GM23338 (cell line): ENCODE results near the gene GRP. TPM values are rescaled to one million over a fixed set of nuclear protein-coding genes. Genes with fewer than 3 reads are reported as not detected.

Source experiments
- ATAC-seq: fragments of 200-7000 bp; cut with Tn5 transposase; 3 replicates; pipeline ENCODE4 v1.9.1; 2020
- DNase-seq: peaks from one replicate; pipeline ENCODE4 v3.0.0-alpha.2; 2015; ENCODE audit warnings: low spot score
- H2AFZ ChIP-seq: fragments of 200-600 bp; sonication (generic); 2 replicates; pipeline ENCODE4 v1.8.0; 2016; ENCODE audit warnings: antibody characterized with exemption, mild to moderate bottlenecking, moderate library complexity
- H3F3A ChIP-seq: fragments of 200-600 bp; sonication (generic); replicated peaks from 2 replicates; pipeline ENCODE4 v1.8.0; 2017; ENCODE audit warnings: antibody characterized with exemption, mixed run types, low read depth
- H3K27ac ChIP-seq: fragments of 200-600 bp; sonication (generic); 2 replicates; pipeline ENCODE4 v1.6.1; 2016; ENCODE audit warnings: low read depth
- H3K27me3 ChIP-seq: fragments of 200-600 bp; sonication (generic); 2 replicates; pipeline ENCODE4 v1.8.0; 2016; ENCODE audit warnings: mild to moderate bottlenecking, mixed run types, moderate library complexity; ENCODE audit not compliant: insufficient read depth
- H3K36me3 ChIP-seq: fragments of 200-600 bp; sonication (generic); 2 replicates; pipeline ENCODE4 v1.8.0; 2016; ENCODE audit warnings: mild to moderate bottlenecking; ENCODE audit not compliant: insufficient read depth
- H3K4me1 ChIP-seq: fragments of 200-600 bp; sonication (generic); 2 replicates; pipeline ENCODE4 v1.8.0; 2016; ENCODE audit warnings: mild to moderate bottlenecking, moderate library complexity; ENCODE audit not compliant: insufficient read depth
- H3K4me2 ChIP-seq: fragments of 200-600 bp; sonication (generic); 2 replicates; pipeline ENCODE4 v1.7.1; 2017; ENCODE audit warnings: mixed run types
- H3K4me3 ChIP-seq: fragments of 200-600 bp; sonication (generic); 2 replicates; pipeline ENCODE4 v1.6.1; 2016; ENCODE audit warnings: mixed run types
- H3K79me2 ChIP-seq: fragments of 200-600 bp; sonication (generic); replicated peaks from 2 replicates; pipeline ENCODE4 v1.8.0; 2017; ENCODE audit warnings: mild to moderate bottlenecking; ENCODE audit not compliant: insufficient read depth
- H3K9me2 ChIP-seq: fragments of 200-600 bp; sonication (generic); 2 replicates; pipeline ENCODE4 v1.8.0; 2017; ENCODE audit not compliant: insufficient read depth
- H4K20me1 ChIP-seq: fragments of 200-600 bp; sonication (generic); replicated peaks from 2 replicates; pipeline ENCODE4 v1.8.0; 2017; ENCODE audit warnings: mild to moderate bottlenecking; ENCODE audit not compliant: insufficient read depth
- H3K27ac Mint-ChIP-seq: 2 replicates; pipeline ENCODE4 v1.8.0; 2020; ENCODE audit warnings: inconsistent platforms, mild to moderate bottlenecking, moderate library complexity, mixed read lengths
- H3K27me3 Mint-ChIP-seq: 3 replicates; pipeline ENCODE4 v1.8.0; 2022; ENCODE audit warnings: low read depth, mild to moderate bottlenecking, moderate library complexity, mixed read lengths, inconsistent platforms; ENCODE audit not compliant: insufficient read depth, poor library complexity
- H3K36me3 Mint-ChIP-seq: 3 replicates; pipeline ENCODE4 v1.8.0; 2021; ENCODE audit warnings: low read depth, mild to moderate bottlenecking, inconsistent platforms, moderate library complexity, mixed read lengths
- H3K4me1 Mint-ChIP-seq: 3 replicates; pipeline ENCODE4 v1.8.0; 2020; ENCODE audit warnings: mild to moderate bottlenecking, inconsistent platforms, mixed read lengths
- H3K4me3 Mint-ChIP-seq: 3 replicates; pipeline ENCODE4 v1.8.0; 2021; ENCODE audit warnings: moderate library complexity, mild to moderate bottlenecking, inconsistent platforms, mixed read lengths
- H3K9me3 Mint-ChIP-seq: 3 replicates; pipeline ENCODE4 v1.8.0; 2020; ENCODE audit warnings: moderate library complexity, mild to moderate bottlenecking, inconsistent platforms, mixed read lengths
- POLR2AphosphoS5 ChIP-seq: IDR thresholded peaks from 2 replicates; pipeline ENCODE4 v1.6.1; 2016; ENCODE audit warnings: antibody characterized with exemption, low read depth
- REST ChIP-seq: IDR thresholded peaks from one replicate; pipeline ENCODE4 v1.6.1; 2018; ENCODE audit warnings: antibody characterized with exemption; ENCODE audit not compliant: unreplicated experiment
- STAT1 ChIP-seq: IDR thresholded peaks from one replicate; pipeline ENCODE4 v1.6.1; 2016; ENCODE audit warnings: antibody characterized with exemption; ENCODE audit not compliant: unreplicated experiment
- ZNF462 ChIP-seq: fragments of 250-450 bp; sonication (Bioruptor Pico); IDR thresholded peaks from 2 replicates; pipeline ENCODE4 v1.5.0; 2020; ENCODE audit warnings: mild to moderate bottlenecking, moderate library complexity
- polyA plus RNA-seq: library from polyadenylated mRNA; unstranded; fragments of >200 nt; fragmentation: Nextera tagmentation; extraction: Ambion mirVana; gene quantifications from 2 replicates; pipeline ENCODE4 v1.2.1, GENCODE V29; 2016
- total RNA-seq: library from RNA; depleted of rRNA; stranded (reverse); fragments of >200 nt; shearing (Covaris generic); gene quantifications from 2 replicates; pipeline ENCODE4 v1.2.3, GENCODE V29; 2014

Gene GRP
- total and polyA plus RNA-seq, 2 experiments from 2014 or later = not detected

GRCh38 chr18:59231877-59232276, 11.9 kb downstream of the GRP start (continued):
- TF ChIP-seq ZNF462 (CRISPR knock-in tag) (no peak), POLR2AphosphoS5 (no peak)

GRCh38 chr18:59232309-59233016, 12.5 kb downstream of the GRP start:
- no peak overlapping the region for H3K4me3 Mint-ChIP-seq
- H3K36me3 Mint-ChIP-seq = no peaks in the 10 kb centered on the region
- no peaks in the 10 kb centered on the region for H3K36me3 ChIP-seq
- H3K27ac Mint-ChIP-seq = no peak overlapping the region
- H4K20me1 ChIP-seq = no peaks in the 10 kb centered on the region
- DNase-seq (peak; percentile 80), ATAC-seq (peak; percentile 99)
- H3F3A ChIP-seq = 0 out of 2 replicates have a peak, but pooled peaks cover 3% of the 10 kb centered on the region
- TF ChIP-seq STAT1 (no peak), REST (no peak)
- H3K9me3 Mint-ChIP-seq = no peaks in the 10 kb centered on the region; the same call in 2 of the 3 replicates
- H3K9me2 ChIP-seq = no peaks in the 10 kb centered on the region
- H3K27me3 ChIP-seq = peaks cover 11% of the 10 kb centered on the region; the same call in 1 of the 2 replicates
- no peak overlapping the region for H3K27ac ChIP-seq
- H3K4me1 Mint-ChIP-seq = no peaks in the 10 kb centered on the region
- peak overlapping the region; percentile 97 for H2AFZ ChIP-seq
- H3K27me3 Mint-ChIP-seq = no peaks in the 10 kb centered on the region
- no peaks in the 10 kb centered on the region for H3K79me2 ChIP-seq
- no peaks in the 10 kb centered on the region for H3K4me1 ChIP-seq
- H3K4me2 ChIP-seq = no peak overlapping the region
- no peak overlapping the region for H3K4me3 ChIP-seq
